Stimulated activated naive B cell treated with anti-CD40 and anti-IgM and Interleukin-4, amounts not matched to agents 10 μg/mL and 1 μg/mL and 100 μg/mL, for 72 hours (primary cell): Measurements from ENCODE around the gene CYB561D1.
"Not testable (repeated sequence)": the region's sequence is repeated elsewhere in the genome, so short reads cannot be mapped to it uniquely, and the experiment has no call there.

Source experiments
- ATAC-seq, 2 donors: fragments of 150-1000 bp; cut with Tn5 transposase; replicated peaks; 2 replicates each; pipeline ENCODE4 v1.10.0; 2021; ENCODE audit warnings: moderate library complexity in 1 of 2
- DNase-seq: peaks from one replicate; pipeline ENCODE4 v3.0.0; 2021
- H3K27ac Mint-ChIP-seq: one replicate; pipeline ENCODE4 v1.8.0; 2022; ENCODE audit warnings: mild to moderate bottlenecking, mixed read lengths
- H3K27me3 Mint-ChIP-seq, 2 donors: one replicate each; pipeline ENCODE4 v1.8.0; 2022; ENCODE audit warnings: mixed read lengths in 2 of 2
- H3K36me3 Mint-ChIP-seq, 2 donors: one replicate each; pipeline ENCODE4 v1.8.0; 2022; ENCODE audit warnings: mixed read lengths in 2 of 2, mild to moderate bottlenecking in 1 of 2
- H3K4me1 Mint-ChIP-seq, 2 donors: one replicate each; pipeline ENCODE4 v1.8.0; 2022; ENCODE audit warnings: mixed read lengths in 2 of 2, mild to moderate bottlenecking in 1 of 2
- H3K4me3 Mint-ChIP-seq, 2 donors: one replicate each; pipeline ENCODE4 v1.8.0; 2022; ENCODE audit warnings: mild to moderate bottlenecking in 2 of 2, mixed read lengths in 2 of 2, moderate library complexity in 1 of 2
- H3K9me3 Mint-ChIP-seq, 2 donors: one replicate each; pipeline ENCODE4 v1.8.0; 2022; ENCODE audit warnings: mixed read lengths in 2 of 2, mild to moderate bottlenecking in 1 of 2

CYB561D1 gene

DNA sequence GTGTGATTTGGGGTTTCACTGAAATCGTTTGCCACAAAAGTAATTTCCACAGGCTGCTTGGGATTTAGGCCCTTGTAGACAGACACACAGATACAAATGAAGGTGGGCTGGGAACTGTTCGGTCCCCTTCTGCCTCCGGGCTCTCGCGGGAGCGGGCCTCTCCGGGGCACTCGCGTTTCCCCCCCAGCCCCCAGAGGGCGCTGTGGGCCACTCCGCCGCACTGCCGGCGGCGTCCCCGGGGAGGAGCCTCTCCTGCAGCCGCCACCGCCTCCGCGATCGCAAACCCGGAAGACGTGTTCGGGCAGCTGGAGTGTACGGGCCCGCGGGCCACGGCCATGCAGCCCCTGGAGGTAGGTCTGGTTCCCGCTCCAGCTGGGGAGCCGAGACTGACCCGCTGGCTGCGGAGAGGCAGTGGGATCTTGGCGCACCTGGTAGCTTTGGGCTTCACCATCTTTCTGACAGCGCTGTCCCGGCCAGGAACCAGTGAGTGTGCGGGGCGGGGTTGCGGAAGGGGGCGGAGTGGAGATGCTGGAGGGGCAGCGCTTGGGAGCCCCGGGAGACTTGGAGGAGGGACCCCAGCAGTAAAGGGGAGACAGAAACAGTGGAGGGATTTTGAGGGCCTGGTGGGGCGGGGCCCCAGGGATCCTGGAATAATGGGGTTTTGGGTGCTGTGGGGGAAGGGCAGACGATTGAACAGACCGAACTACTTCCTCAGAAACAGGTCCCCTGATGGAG is at the start of gene CYB561D1:
Gene CYB561D1 (plus strand): TSS at position 290 of the 735 bp plus-strand sequence. CDS start 46 bp downstream, at position 336.
- peak; percentile 91 for DNase-seq
- Mint-ChIP-seq H3K36me3 (peaks cover 23 to 45% of the 10 kb centered on the region in 2 donors), H3K9me3 (no peaks in the 10 kb centered on the region), H3K27ac (peak within 1 kb of the TSS; percentile 91), H3K4me1 (peaks cover 27 to 55% of the 10 kb centered on the region in 2 donors), H3K4me3 (peak within 1 kb of the TSS; percentile 96 to 98), H3K27me3 (no peaks in the 10 kb centered on the region)
- peak; percentile 89 to 90 for ATAC-seq

- H3K27ac Mint-ChIP-seq = no peak overlapping the region
- H3K4me3 Mint-ChIP-seq = no peak overlapping the region
- H3K9me3 Mint-ChIP-seq = no peaks in the 10 kb centered on the region
- H3K27me3 Mint-ChIP-seq = peaks cover 14 to 16% of the 10 kb centered on the region in 2 donors
- ATAC-seq (no peak), DNase-seq (no peak)
- no peaks in the 10 kb centered on the region for H3K4me1 Mint-ChIP-seq
- H3K36me3 Mint-ChIP-seq = no peaks in the 10 kb centered on the region
Observed at GRCh38 chr1:109444346-109444745, 49.5 kb upstream of the CYB561D1 start.

GRCh38 chr1:109445949-109446695 is 47.8 kb upstream of the CYB561D1 start:
- H3K4me3 Mint-ChIP-seq, H3K9me3 Mint-ChIP-seq, H3K27ac Mint-ChIP-seq, H3K36me3 Mint-ChIP-seq, ATAC-seq, H3K4me1 Mint-ChIP-seq, DNase-seq: not testable (repeated sequence)
- H3K27me3 Mint-ChIP-seq = peaks cover 31 to 32% of the 10 kb centered on the region in 2 donors

DNA sequence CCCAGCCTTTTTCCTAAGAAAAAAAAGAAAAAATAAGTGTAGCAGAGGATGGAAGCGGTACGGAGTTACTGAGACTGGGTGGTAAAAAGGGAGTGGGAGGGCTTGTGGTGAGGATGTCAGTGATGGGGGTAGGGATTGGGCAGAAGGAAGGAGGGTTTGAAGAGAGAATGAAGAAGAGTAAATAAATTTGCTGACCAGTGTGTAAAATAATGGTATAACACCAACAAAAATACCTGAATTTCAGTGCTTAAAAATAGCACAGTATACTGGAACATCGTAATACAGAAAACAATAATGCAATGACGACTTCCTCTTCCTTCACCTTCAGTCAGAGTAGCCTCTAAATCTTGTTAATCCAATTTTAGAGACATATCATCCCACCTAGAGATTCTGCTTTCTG is 46.4 kb upstream of the CYB561D1 start:
- ATAC-seq = no peak
- H3K27ac Mint-ChIP-seq = no peak overlapping the region
- no peak for DNase-seq
- peaks cover 0 to 3% of the 10 kb centered on the region in 2 donors for H3K9me3 Mint-ChIP-seq
- no peaks in the 10 kb centered on the region for H3K4me1 Mint-ChIP-seq
- no peak overlapping the region for H3K4me3 Mint-ChIP-seq
- peaks cover 37 to 45% of the 10 kb centered on the region in 2 donors for H3K27me3 Mint-ChIP-seq
- no peaks in the 10 kb centered on the region for H3K36me3 Mint-ChIP-seq

DNA sequence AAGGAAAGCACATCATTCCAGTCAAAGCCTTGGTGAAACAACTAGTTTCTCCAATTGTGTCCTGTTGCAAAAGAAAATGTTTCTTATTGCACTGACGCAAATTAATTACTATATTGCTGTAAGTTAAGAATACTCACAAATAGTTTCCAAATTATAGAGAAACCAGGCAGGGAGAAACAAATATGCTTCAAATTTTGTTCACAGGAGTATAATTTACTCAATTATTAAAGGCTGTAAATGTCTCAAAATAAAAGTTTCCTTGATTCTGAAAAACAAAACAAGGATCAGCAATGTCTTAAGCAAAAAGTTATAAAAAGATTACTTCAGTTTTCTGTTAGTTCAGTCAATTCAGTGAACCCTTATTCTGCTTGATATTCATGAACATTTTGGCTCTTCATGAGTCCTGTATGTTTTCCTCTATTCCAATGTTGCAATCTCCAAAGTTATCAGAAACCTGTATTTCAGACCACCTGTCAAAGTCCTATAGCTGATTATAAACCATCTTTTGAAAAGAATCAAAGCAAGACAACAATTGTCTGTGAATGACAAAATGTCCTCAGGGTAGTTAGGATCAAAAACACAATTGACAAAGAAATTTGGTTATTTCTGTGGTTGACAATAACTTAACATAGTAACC is 39.3 kb upstream of the CYB561D1 start:
- Mint-ChIP-seq H3K27ac (no peak overlapping the region), H3K4me3 (no peak overlapping the region), H3K4me1 (no peaks in the 10 kb centered on the region), H3K27me3 (peaks cover 38 to 56% of the 10 kb centered on the region in 2 donors), H3K9me3 (peaks cover 5 to 9% of the 10 kb centered on the region in 2 donors), H3K36me3 (peaks cover 2 to 5% of the 10 kb centered on the region in 2 donors)
- ATAC-seq (no peak), DNase-seq (no peak)

DNA sequence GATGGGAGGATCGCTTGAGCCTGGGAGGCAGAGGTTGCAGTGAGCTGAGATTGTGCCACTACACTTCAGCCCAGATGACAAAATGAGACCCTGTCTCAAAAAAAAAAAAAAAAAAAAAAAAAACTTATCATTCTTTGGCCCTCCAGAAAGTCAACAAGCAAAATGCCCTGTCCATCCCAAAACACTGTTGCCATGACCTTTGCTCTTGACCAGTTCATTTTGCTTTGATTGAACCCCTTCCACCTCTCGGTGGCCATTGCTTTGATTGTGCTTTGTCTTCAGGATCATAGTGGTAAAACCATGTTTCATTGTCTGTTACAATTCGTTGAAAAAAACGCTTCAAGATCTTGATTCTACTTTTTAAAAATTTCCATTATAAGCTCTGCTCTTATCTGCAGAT is 36.1 kb upstream of the CYB561D1 start:
- H3K36me3 Mint-ChIP-seq = peaks cover 2 to 5% of the 10 kb centered on the region in 2 donors
- H3K4me3 Mint-ChIP-seq = no peak overlapping the region
- ATAC-seq = no peak
- no peak for DNase-seq
- H3K9me3 Mint-ChIP-seq = peaks cover 5 to 6% of the 10 kb centered on the region in 2 donors
- H3K4me1 Mint-ChIP-seq = no peaks in the 10 kb centered on the region
- no peak overlapping the region for H3K27ac Mint-ChIP-seq
- H3K27me3 Mint-ChIP-seq = peaks cover 41 to 46% of the 10 kb centered on the region in 2 donors

DNA sequence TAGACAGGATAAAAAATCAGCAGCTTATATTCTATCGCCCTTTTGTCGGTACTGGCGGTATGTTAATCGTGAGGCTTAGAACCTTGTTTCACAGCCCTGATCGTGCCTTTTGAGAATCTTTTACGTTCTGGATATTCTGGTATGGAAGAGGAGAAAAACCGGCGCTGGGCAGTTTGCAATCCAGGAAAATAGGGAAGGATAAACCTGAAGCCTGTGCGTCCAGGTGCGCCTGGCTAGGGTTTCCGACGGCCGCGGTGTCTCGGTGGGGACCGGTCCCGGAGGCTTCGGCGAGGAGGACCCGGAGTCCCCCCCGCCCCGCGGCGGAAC is 27.8 kb upstream of the CYB561D1 start:
- H3K9me3 Mint-ChIP-seq = no peaks in the 10 kb centered on the region
- H3K4me3 Mint-ChIP-seq = peak overlapping the region; percentile 67 to 70
- no peaks in the 10 kb centered on the region for H3K36me3 Mint-ChIP-seq
- H3K27ac Mint-ChIP-seq = no peak overlapping the region
- no peak for ATAC-seq
- peaks cover 53 to 79% of the 10 kb centered on the region in 2 donors for H3K27me3 Mint-ChIP-seq
- no peak for DNase-seq
- H3K4me1 Mint-ChIP-seq = peaks cover 3 to 7% of the 10 kb centered on the region in 2 donors

GRCh38 chr1:109466452-109467300 is 27.2 kb upstream of the CYB561D1 start, which contains the start of gene SYPL2:
SYPL2 (plus strand) TSS chr1:109466546; CDS start chr1:109466844, 298 bp downstream.
- no peak within 1 kb of the TSS for H3K27ac Mint-ChIP-seq

GRCh38 chr1:109467301-109467777 is 26.6 kb upstream of the CYB561D1 start:
- Mint-ChIP-seq H3K9me3 (no peaks in the 10 kb centered on the region), H3K27ac (no peak overlapping the region), H3K27me3 (peaks cover 46 to 70% of the 10 kb centered on the region in 2 donors), H3K4me3 (peak overlapping the region; percentile 25 to 67), H3K36me3 (no peaks in the 10 kb centered on the region), H3K4me1 (peaks cover 3 to 7% of the 10 kb centered on the region in 2 donors)
- DNase-seq (no peak), ATAC-seq (no peak)

More at GRCh38 chr1:109466452-109467300, 27.2 kb upstream of the CYB561D1 start, which contains the start of gene SYPL2:
- Mint-ChIP-seq H3K36me3 (no peaks in the 10 kb centered on the region), H3K27me3 (peaks cover 49 to 74% of the 10 kb centered on the region in 2 donors), H3K4me1 (peaks cover 3 to 7% of the 10 kb centered on the region in 2 donors), H3K9me3 (no peaks in the 10 kb centered on the region), H3K4me3 (peak within 1 kb of the TSS; percentile 67 to 70)
- peak; percentile 42 to 53 for ATAC-seq
- DNase-seq = no peak

DNA sequence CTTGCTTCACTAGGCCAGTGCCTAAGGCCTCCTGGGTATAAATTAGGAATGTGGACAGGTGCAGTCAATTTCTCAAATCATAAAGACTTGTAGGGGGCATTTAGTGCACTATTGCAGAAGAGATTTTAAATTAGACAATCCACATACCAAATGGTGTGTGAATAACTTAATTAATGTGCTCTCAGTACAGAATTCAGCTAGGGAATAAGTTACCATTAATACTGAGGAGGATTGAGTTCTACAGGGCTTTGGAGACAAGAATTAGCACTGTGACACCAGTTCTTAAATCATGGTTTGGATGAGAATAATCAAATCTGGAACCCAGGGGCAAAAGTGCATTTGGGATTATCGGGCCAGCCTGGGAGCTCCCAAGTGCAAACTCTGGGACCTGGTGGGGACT is 25.8 kb upstream of the CYB561D1 start:
- no peak overlapping the region for H3K27ac Mint-ChIP-seq
- no peaks in the 10 kb centered on the region for H3K36me3 Mint-ChIP-seq
- no peak for DNase-seq
- no peak for ATAC-seq
- H3K4me3 Mint-ChIP-seq = no peak overlapping the region
- peaks cover 3 to 7% of the 10 kb centered on the region in 2 donors for H3K4me1 Mint-ChIP-seq
- H3K27me3 Mint-ChIP-seq = peaks cover 46 to 71% of the 10 kb centered on the region in 2 donors
- H3K9me3 Mint-ChIP-seq = no peaks in the 10 kb centered on the region

GRCh38 chr1:109468903-109469302 is 25.0 kb upstream of the CYB561D1 start:
- no peak overlapping the region for H3K4me3 Mint-ChIP-seq
- ATAC-seq = no peak
- no peak for DNase-seq
- H3K36me3 Mint-ChIP-seq = no peaks in the 10 kb centered on the region
- no peak overlapping the region for H3K27ac Mint-ChIP-seq
- peaks cover 46 to 74% of the 10 kb centered on the region in 2 donors for H3K27me3 Mint-ChIP-seq
- no peaks in the 10 kb centered on the region for H3K9me3 Mint-ChIP-seq
- peaks cover 3 to 7% of the 10 kb centered on the region in 2 donors for H3K4me1 Mint-ChIP-seq

DNA sequence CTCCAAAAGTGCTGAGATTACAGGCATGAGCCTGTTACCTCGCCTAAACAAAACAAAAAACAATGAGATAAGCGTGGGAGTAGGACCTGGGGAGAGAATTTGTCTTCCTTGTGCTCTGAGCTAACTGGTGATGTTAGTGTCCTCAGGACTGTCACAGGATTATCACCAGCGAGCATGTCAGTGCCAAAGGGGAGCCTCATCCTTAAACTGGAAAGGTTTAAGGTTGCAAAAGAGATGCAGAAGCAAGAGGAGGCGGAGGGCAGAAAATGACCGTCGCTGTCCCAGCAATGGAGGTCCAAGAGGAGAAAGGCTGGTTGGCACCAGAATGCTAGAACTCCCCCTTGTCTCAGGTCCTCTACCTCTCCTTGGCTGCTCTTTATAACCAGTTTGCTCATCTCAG is 23.6 kb upstream of the CYB561D1 start:
- Mint-ChIP-seq H3K27ac (no peak overlapping the region), H3K36me3 (no peaks in the 10 kb centered on the region), H3K9me3 (no peaks in the 10 kb centered on the region), H3K4me1 (peaks cover 3 to 7% of the 10 kb centered on the region in 2 donors), H3K27me3 (peaks cover 42 to 71% of the 10 kb centered on the region in 2 donors), H3K4me3 (no peak overlapping the region)
- DNase-seq (no peak), ATAC-seq (no peak)

DNA sequence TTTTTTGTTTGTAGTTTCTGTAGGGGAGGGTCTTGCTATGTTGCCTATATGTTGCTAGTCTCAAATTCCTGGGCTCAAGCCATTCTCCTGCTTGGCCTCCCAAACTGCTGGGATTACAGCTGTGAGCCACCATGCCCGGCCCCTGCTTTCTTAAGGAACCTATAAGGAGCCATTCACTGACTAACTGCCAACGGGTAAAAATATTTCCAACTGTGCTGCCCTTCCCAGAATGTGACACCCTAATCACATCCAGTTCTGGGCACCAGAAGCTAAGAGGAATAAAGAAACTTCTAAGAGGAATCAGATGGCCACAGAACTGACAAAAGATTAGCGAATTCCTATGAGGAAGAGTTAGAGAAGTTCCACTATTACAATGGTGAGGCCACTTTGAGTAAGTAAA is 21.1 kb upstream of the CYB561D1 start:
- no peak for DNase-seq
- peaks cover 57 to 76% of the 10 kb centered on the region in 2 donors for H3K27me3 Mint-ChIP-seq
- no peak overlapping the region for H3K27ac Mint-ChIP-seq
- no peaks in the 10 kb centered on the region for H3K4me1 Mint-ChIP-seq
- no peak overlapping the region for H3K4me3 Mint-ChIP-seq
- no peaks in the 10 kb centered on the region for H3K9me3 Mint-ChIP-seq
- no peak for ATAC-seq
- no peaks in the 10 kb centered on the region for H3K36me3 Mint-ChIP-seq
